ENCODE data around the gene FXYD7. TPM values are rescaled to one million over a fixed set of nuclear protein-coding genes. Genes with fewer than 3 reads are reported as not detected.

The FXYD7 gene
- total RNA-seq, 1 experiment from 2014 or later = not detected

DNA sequence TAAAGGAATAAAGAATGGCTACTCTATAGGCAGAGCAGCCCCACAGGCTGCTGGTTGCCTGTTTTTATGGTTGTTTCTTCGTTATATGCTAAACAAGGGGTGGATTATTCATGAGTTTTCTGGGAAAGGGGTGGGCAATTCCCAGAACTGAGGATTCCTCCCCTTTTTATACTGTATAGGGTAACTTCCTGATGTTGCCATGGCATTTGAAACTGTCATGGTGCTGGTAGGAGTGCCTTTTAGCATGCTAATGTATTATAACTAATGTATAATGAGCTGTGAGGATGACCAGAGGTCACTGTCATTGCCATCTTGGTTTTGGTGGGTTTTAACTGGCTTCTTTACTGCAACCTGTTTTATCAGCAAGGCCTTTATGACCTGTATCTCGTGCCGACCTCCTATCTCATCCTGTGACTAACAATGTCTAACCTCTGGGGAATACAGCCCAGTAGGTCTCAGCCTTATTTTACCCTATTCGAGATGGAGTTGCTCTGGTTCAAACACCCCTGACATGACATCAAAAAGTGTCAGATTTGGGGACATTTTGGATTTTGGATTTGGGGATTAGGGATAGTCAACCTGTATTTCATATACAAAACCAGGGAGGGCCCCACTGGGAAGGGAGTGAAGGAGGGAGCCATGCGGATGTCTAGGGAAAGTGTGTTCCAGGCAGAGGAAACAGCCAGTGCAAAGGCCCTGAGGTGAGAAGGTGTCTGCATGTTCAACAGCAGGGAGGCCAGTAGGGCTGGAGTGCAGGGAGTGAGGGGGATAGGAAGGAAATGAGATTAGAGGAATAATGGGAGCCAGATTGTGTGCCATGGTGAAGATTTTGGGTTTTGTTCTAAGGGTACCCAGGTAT is 22.4 kb downstream of the FXYD7 start:
- no peak for DNase-seq
- H3K27me3 ChIP-seq = no peaks in the 10 kb centered on the region
- H3K4me3 ChIP-seq = no peak overlapping the region
- peaks cover 11% of the 10 kb centered on the region for H3K9me3 ChIP-seq
- peaks cover 90% of the 10 kb centered on the region for H3K36me3 ChIP-seq

DNA sequence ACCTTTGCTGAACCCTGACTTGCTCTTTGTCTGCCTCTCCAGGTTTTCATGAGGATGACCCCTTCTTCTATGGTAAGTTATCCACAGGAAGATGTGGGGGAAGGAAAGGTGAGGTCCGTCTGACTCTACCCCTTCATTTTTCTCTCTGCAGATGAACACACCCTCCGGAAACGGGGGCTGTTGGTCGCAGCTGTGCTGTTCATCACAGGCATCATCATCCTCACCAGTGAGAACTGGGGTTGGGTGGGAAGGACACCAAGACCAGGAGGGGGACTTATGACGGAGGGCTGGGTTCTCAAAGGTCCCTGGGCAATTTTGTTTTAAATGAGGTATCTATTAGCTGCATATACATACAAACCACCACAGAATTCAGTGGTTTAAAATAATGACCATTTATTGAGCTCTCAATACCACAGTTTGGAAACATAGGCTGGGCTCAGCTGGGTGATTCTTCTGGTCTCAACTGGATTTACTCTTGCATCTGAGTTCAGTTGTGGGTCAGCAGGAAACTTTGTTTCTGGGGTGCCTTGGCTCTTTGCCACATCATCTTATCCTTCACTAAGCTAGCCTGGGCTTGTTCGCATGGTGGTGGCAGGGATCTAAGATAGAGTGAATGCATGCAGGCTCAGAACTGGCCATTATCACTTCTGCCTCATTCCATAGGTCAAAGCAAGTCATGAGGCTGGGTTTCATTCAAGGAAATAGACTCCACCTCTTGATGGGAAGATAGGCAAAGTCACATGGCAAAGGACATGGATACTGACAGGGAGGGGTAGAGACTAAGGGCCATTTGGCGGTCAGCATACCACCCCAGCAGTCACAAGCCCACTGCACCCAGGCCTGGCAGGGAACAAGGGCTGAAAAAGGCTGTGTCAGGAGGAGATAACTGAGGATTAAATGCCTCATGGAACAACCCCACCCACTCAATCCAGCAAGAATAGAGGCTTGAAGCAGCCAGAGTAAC is 23.3 kb downstream of the FXYD7 start:
- H3K27me3 ChIP-seq = no peaks in the 10 kb centered on the region
- H3K9me3 ChIP-seq = peaks cover 11% of the 10 kb centered on the region
- H3K36me3 ChIP-seq = peaks cover 82% of the 10 kb centered on the region
- no peak overlapping the region for H3K4me3 ChIP-seq
- no peak for DNase-seq

DNA sequence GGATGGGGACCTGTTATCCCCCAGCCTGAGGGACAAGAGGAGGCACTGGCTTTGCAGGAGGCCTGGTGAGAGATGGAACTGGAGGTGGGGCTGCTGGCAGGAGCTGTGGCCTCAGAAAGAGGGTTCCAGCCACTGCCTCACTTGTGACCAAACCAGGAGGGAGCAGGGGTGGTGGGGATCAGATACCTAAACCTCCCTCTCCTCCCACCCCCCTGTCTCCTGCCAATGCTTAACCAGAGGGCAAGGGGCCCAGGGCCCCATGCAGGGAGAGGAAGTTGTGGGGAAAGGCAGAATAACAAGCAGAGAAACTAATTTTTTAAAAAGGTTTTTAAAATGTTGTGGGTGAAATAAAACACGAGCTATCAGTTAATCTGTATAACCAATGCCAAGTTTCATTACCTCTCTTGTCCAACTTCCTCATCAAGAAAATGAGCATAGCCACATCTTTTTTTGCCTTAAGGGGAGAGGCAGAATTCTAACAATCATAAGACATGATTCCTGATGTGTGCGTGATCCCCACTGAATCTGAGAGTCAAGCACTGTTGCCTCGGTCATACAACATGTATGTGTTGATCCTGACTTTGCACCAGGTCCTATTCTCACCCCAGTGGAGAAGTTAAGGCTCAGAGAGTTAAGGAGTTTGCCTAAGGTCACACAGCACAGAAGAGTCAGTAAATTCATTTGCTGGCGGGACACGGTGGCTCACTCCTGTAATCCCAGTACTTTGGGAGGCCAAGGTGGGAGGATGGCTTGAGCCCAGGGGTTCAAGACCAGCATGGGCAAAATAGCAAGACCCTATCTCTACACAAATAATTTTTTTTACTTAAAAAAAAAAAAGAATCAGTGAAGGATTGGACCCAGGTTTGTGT is 24.4 kb downstream of the FXYD7 start:
- Histone ChIP-seq H3K9me3 (peaks cover 10% of the 10 kb centered on the region; the same call in 1 of the 2 replicates), H3K27me3 (no peaks in the 10 kb centered on the region), H3K36me3 (peaks cover 71% of the 10 kb centered on the region), H3K4me3 (no peak overlapping the region)
- no peak for DNase-seq

DNA sequence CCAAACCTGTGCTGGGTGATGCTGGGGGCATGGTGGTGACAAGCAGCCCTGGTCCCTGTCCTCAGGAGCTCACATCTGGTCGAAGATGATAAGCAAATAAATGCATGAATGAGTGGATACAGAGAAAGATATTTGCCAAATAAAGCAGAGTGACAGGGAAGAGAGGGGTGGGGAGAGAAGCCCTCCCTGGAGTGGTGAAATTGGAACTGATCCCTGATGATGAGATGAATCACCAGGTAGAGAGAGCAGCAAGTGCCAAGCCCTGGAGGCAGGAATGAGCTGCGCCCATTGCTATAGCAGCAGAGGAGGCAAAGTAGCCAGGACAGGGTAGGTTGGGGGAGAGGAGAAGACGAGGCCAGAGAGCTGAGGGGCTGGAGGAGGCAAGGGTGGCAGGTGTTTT is 25.1 kb downstream of the FXYD7 start:
- DNase-seq = peak; percentile 39
- Histone ChIP-seq H3K9me3 (peaks cover 11% of the 10 kb centered on the region; the same call in 1 of the 2 replicates), H3K4me3 (no peak overlapping the region), H3K27me3 (no peaks in the 10 kb centered on the region), H3K36me3 (peaks cover 64% of the 10 kb centered on the region)

DNA sequence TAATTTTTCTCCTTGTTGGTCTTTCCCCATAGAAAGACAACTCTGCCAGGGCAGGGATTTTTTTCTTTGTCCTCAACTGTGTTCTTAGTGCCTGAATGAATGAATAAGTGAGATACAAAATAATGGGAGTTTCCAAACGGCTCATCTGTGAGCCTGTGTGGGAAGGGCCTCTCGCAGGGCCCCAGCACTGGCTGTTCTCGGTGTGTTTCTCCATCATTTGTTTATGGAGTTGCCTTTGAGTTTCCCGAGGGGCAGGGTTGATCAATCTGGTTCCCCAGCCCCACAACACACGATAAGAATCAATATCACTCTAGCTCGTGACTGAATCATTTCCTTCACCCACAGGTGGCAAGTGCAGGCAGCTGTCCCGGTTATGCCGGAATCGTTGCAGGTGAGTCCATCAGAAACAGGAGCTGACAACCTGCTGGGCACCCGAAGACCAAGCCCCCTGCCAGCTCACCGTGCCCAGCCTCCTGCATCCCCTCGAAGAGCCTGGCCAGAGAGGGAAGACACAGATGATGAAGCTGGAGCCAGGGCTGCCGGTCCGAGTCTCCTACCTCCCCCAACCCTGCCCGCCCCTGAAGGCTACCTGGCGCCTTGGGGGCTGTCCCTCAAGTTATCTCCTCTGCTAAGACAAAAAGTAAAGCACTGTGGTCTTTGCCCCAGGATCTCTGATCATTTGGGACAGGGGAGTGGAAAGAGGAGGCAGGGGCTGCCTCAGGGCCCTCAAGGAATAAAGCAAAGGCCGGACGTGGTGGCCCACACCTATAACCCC is 26.4 kb downstream of the FXYD7 start:
- no peak overlapping the region for H3K4me3 ChIP-seq
- peaks cover 3% of the 10 kb centered on the region; the same call in 1 of the 2 replicates for H3K9me3 ChIP-seq
- peaks cover 53% of the 10 kb centered on the region for H3K36me3 ChIP-seq
- H3K27me3 ChIP-seq = no peaks in the 10 kb centered on the region
- DNase-seq = no peak

DNA sequence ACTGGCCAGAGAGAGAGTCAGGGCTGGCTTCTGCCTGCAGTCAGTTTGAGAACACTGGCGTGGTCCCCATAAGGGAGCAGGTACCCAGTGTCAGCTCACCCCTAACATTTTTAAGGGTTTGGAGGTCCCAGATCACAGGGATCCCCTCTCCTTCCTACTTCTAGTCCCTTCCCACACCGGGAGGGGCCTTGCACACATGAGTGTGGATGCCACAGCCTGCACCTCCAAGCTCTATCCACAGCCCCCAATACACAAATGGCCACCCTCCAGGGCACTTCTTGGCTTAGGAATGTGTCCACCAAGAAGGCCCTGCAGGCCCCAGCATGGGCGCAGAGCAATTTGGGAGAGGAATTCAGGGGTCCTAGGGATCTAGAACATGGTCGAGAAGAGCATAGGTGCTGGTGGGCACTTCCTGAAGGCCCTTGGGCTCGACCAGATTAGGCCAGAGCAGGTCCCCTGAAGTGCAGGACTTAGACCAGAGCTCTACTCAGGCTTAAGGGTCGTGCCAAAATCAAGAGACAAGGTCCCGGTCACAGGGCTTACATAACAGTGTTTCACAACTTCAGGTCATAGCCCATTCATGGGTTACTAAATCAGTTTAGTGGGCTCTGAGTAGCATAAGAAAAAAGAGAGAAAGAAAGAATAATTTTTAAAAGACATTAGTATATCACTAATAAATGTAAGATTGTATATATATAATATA is 27.5 kb downstream of the FXYD7 start:
- peaks cover 2% of the 10 kb centered on the region; the same call in 1 of the 2 replicates for H3K9me3 ChIP-seq
- H3K36me3 ChIP-seq = peaks cover 42% of the 10 kb centered on the region
- DNase-seq = no peak
- no peak overlapping the region for H3K4me3 ChIP-seq
- no peaks in the 10 kb centered on the region for H3K27me3 ChIP-seq

DNA sequence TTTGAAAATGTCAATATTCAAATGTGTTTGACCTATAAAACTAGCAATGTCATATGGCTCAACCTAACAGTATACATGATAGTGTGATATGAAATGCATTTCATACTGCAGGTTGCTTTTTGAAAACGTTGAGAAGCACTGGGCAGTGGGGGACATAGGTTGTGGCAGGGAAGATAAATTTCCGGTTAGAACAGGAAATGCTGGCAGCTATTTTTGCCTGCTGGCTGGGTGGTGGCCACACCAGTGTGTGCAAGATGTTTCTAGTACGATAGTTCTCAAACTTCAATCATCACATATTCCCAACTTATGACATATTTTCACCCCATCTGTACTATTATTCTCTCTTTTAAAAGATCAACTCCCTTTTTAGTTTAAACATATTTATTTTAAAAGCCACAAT is 28.7 kb downstream of the FXYD7 start:
- 0 out of 2 replicates have a peak, but pooled peaks cover 2% of the 10 kb centered on the region for H3K9me3 ChIP-seq
- peaks cover 29% of the 10 kb centered on the region for H3K36me3 ChIP-seq
- H3K4me3 ChIP-seq = no peak overlapping the region
- DNase-seq = no peak
- H3K27me3 ChIP-seq = no peaks in the 10 kb centered on the region

DNA sequence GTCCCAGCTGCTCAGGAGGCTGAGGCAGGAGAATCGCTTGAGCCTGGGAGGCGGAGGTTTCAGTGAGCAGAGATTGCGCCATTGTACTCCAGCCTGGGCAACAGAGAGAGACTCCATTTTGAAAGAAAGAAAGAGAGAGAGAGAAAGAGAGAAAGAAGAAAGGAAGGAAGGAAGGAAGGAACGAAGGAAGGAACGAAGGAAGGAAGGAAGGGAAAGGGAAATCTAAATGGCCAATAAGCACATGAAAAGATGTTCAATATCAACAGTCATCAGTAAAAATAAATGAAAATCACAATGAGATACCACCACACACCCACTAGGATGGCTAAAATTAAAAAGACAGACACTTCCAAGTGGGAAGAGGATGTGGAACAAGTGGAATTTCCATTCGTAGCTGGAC is 31.2 kb downstream of the FXYD7 start:
- Histone ChIP-seq H3K4me3 (no peak overlapping the region), H3K36me3 (peaks cover 10% of the 10 kb centered on the region), H3K9me3 (0 out of 2 replicates have a peak, but pooled peaks cover 2% of the 10 kb centered on the region), H3K27me3 (no peaks in the 10 kb centered on the region)
- DNase-seq = no peak

DNA sequence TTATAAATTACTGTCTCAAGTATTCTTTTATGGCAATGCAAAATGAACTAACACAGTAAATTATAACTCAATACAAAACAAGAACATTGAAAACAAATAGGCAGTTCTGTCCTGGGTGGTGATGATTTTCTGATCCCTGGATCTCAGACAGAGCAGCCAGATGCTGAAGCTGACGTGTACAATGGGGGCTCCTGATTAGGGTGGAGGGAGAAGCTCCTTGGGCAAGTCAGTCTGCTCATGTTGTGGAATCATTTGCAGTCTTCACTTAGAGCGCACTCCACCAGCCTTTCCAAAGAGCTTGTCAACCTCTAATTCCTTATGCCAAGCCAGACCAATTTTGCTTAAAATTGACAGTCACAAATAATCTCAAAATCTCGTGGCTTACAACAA is 33.1 kb downstream of the FXYD7 start:
- no peak for DNase-seq

DNA sequence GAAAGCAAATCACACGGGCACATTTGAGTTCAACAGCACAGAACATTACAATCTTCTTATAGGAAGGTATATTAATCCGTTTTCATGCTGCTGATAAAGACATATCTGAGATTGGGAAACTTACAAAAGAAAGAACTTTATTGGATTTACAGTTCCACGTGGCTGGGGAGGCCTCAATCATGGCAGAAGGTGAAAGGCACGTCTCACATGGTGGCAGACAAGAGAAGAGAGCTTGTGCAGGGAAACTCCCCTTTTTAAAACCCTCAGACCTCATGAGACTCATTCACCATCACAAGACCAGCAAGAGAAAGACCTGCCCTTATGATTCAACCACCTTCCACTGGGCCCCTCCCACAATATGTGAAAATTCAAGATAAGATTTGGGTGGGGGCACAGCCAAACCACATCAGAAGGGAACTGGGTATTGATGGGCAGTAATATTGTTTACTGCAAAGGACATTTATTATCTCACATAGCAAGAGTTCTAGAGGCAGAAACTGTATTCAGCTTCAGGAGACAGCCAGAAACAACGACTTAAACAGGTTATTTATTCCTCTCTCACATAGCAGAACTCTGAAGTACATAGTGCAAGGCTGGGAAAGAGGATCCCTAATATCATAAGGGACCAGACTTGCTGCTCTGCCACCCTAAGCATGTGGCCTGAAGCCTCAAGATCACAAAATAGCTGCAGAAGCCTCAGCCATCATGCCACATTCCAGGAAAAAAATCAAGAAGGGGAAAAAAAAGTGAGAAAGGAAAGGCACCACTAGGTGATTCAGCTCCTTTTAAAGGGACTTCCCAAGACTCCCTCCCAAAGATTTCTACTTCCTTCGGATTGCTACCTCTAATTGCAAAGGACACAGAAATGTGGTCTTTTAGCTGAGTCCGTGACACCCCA is 34.6 kb downstream of the FXYD7 start:
- Histone ChIP-seq H3K9me3 (no peaks in the 10 kb centered on the region), H3K4me3 (no peak overlapping the region), H3K36me3 (no peaks in the 10 kb centered on the region), H3K27me3 (no peaks in the 10 kb centered on the region)
- no peak for DNase-seq

More for the DNA sequence above, 33.1 kb downstream of the FXYD7 start:
- 0 out of 2 replicates have a peak, but pooled peaks cover 2% of the 10 kb centered on the region for H3K9me3 ChIP-seq
- no peak overlapping the region for H3K4me3 ChIP-seq
- no peaks in the 10 kb centered on the region for H3K36me3 ChIP-seq
- H3K27me3 ChIP-seq = no peaks in the 10 kb centered on the region

DNA sequence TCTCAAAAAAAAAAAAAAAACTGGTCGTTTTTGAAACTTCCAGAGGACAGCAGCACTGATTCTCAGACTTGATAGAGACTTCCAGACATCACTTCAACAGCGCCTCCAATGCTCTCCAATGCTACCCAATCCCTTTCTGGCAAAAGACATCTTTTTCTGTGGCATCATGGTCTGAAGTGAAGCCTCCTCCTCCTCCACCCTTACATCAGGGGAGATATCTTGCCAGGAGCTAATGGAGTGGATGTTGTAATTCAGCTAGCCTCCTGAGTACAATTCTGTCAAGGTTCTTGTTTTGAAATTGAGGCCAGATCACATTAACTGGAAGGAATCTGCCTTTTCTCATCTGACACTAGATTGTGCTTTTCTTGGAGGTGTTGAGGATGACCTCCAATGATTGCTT is 35.6 kb downstream of the FXYD7 start:
- no peak for DNase-seq
- H3K36me3 ChIP-seq = no peaks in the 10 kb centered on the region
- no peaks in the 10 kb centered on the region for H3K27me3 ChIP-seq
- no peaks in the 10 kb centered on the region for H3K9me3 ChIP-seq
- no peak overlapping the region for H3K4me3 ChIP-seq

DNA sequence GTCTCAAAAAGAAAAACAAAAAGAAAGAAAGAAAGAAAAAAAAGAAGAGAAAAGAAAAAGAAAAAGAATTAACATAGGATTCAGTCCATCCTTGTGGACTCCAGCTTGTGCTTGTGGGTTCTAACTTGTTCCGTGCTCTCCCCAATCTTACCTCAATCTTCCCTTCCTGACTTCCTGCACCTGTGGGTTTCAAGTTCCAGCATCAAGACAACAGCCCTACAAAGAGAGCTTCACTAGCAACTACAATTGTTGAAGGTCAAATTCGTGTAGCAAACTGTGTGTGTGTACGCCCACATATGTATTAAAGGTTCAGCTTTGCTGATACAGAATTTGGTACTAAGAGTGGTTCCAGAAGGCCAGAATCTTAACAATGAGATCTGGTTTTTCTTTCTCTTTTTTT is 36.8 kb downstream of the FXYD7 start:
- no peak for DNase-seq
- Histone ChIP-seq H3K27me3 (no peaks in the 10 kb centered on the region), H3K4me3 (no peak overlapping the region), H3K36me3 (no peaks in the 10 kb centered on the region), H3K9me3 (no peaks in the 10 kb centered on the region; the same call in 1 of the 2 replicates)

DNA sequence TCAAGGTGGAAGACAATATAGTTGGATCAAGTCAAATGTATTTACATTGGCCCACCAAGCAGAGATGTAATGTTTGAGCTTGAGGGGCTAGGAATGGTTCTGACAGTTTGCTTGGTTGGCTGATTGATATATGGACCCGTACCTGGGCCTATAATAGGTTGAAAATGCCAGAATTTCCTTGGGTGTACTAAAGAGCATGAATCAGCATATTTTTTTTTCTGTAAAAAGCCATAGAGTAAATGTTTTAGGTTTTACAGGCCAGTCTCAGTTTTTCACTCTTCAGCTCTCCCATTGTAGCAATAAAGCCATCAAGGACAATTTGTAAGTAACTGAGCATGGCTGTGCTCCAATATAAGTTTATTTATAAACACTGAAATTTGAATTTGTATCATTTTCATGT is 38.3 kb downstream of the FXYD7 start:
- Histone ChIP-seq H3K9me3 (no peaks in the 10 kb centered on the region; the same call in 1 of the 2 replicates), H3K27me3 (no peaks in the 10 kb centered on the region), H3K36me3 (no peaks in the 10 kb centered on the region), H3K4me3 (no peak overlapping the region)
- DNase-seq = no peak

DNA sequence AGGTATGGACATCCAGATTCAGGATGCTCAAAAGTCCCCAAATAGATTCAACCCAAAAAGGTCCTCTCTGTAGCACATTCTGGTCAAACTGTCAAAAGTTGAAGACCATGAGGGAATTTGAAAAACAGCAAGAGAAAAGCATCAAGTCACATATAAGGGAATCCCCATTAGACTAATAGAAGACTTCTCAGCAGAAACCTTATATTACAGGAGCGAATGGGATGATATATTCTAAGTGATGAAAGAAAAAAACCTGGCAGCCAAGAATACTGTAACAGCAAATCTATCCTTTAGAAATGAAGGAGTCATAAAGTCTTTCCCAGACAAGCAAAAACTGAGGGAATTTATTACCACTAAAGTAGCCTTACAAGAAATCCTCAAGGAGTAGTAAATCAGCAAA is 41.2 kb downstream of the FXYD7 start:
- DNase-seq = no peak
- H3K4me3 ChIP-seq = no peak overlapping the region
- no peaks in the 10 kb centered on the region for H3K36me3 ChIP-seq
- no peaks in the 10 kb centered on the region; the same call in 1 of the 2 replicates for H3K9me3 ChIP-seq
- no peaks in the 10 kb centered on the region for H3K27me3 ChIP-seq
